Caco-2 (cell line): Measurements from ENCODE around the gene NFKB2. TPM values are rescaled to one million over a fixed set of nuclear protein-coding genes. Genes with fewer than 3 reads are reported as not detected.

ENCODE experiments used
- BruUV-seq: library from RNA; stranded (reverse); fragments of 400-500 nt; replicated peaks from 2 replicates; lab custom pipeline; 2021; lab: Mats Ljungman, UMichigan
- CTCF ChIA-PET: fragments of 300-600 bp; sonication (Branson Sonifier 250); formaldehyde crosslinking; loops from one replicate; lab custom pipeline; 2022; ENCODE audit warnings: antibody characterized with exemption; lab: Charles Lee
- POLR2A ChIA-PET: fragments of 300-600 bp; sonication (Branson Sonifier 250); formaldehyde crosslinking; loops from one replicate; lab custom pipeline; 2022; ENCODE audit warnings: antibody characterized with exemption; lab: Charles Lee
- DNase-seq, 2 experiments: peaks; one replicate each; pipeline versions ENCODE4 v3.0.0 to v3.0.0-alpha.2; 2020 to 2022
- H3K27me3 ChIP-seq: replicated peaks from 2 replicates; pipeline ENCODE4 v1.6.0; 2011; ENCODE audit warnings: low read length; ENCODE audit not compliant: control insufficient read depth, insufficient read depth
- H3K36me3 ChIP-seq: 2 replicates; pipeline ENCODE4 v1.5.1; 2011; ENCODE audit warnings: low read length; ENCODE audit not compliant: control insufficient read depth, insufficient read depth
- H3K4me1 ChIP-seq: fragments of 250-450 bp; sonication (Bioruptor Pico); 2 replicates; pipeline ENCODE4 v1.5.1; 2020; ENCODE audit warnings: mild to moderate bottlenecking
- H3K4me3 ChIP-seq: 2 replicates; pipeline ENCODE4 v1.5.1; 2011; ENCODE audit warnings: low read depth, mild to moderate bottlenecking, control low read depth, low read length
- H3K9me3 ChIP-seq: fragments of 250-450 bp; sonication (Bioruptor Pico); 2 replicates; pipeline ENCODE4 v1.5.1; 2020; ENCODE audit warnings: mild to moderate bottlenecking, moderate library complexity
- H3K27ac Mint-ChIP-seq: one replicate; pipeline ENCODE4 v1.8.0; 2022; ENCODE audit warnings: mixed read lengths; ENCODE audit not compliant: unreplicated experiment
- H3K27me3 Mint-ChIP-seq: one replicate; pipeline ENCODE4 v1.8.0; 2022; ENCODE audit warnings: mixed read lengths; ENCODE audit not compliant: insufficient read depth, unreplicated experiment
- H3K36me3 Mint-ChIP-seq: one replicate; pipeline ENCODE4 v1.8.0; 2022; ENCODE audit warnings: mild to moderate bottlenecking, mixed read lengths; ENCODE audit not compliant: insufficient read depth, unreplicated experiment
- H3K4me1 Mint-ChIP-seq: one replicate; pipeline ENCODE4 v1.8.0; 2022; ENCODE audit warnings: low read depth, mixed read lengths; ENCODE audit not compliant: unreplicated experiment
- H3K4me3 Mint-ChIP-seq: one replicate; pipeline ENCODE4 v1.8.0; 2022; ENCODE audit warnings: mild to moderate bottlenecking, moderate library complexity, mixed read lengths; ENCODE audit not compliant: unreplicated experiment
- H3K9me3 Mint-ChIP-seq: one replicate; pipeline ENCODE4 v1.8.0; 2022; ENCODE audit warnings: mixed read lengths; ENCODE audit not compliant: unreplicated experiment
- intact Hi-C: fragments of 100-400 bp; cut with micrococcal nuclease; formaldehyde crosslinking; loops from one replicate; pipeline ENCODE4 v1.10.0; 2022; ENCODE audit not compliant: unreplicated experiment
- total RNA-seq: library from RNA; stranded (reverse); gene quantifications from 2 replicates; pipeline ENCODE4 v1.2.3, GENCODE V29; 2022
- TF ChIP-seq, protein P1 (sequence below), 2 experiments: fragments of 200-600 bp in 1 of 2; IDR thresholded peaks; 1 replicate in 1 of 2; 2 replicates in 1 of 2; pipeline versions ENCODE4 v1.5.1 to v1.8.0; 2011 to 2022; ENCODE audit warnings: antibody characterized with exemption in 1 of 2, control low read depth in 1 of 2, inconsistent platforms in 1 of 2, low read depth in 1 of 2, low read length in 1 of 2, mild to moderate bottlenecking in 1 of 2, moderate library complexity in 1 of 2; ENCODE audit not compliant: insufficient read depth in 1 of 2, severe bottlenecking in 1 of 2, unreplicated experiment in 1 of 2

NFKB2 gene
- total RNA-seq, 1 experiment from 2014 or later = 36.5 TPM

DNA sequence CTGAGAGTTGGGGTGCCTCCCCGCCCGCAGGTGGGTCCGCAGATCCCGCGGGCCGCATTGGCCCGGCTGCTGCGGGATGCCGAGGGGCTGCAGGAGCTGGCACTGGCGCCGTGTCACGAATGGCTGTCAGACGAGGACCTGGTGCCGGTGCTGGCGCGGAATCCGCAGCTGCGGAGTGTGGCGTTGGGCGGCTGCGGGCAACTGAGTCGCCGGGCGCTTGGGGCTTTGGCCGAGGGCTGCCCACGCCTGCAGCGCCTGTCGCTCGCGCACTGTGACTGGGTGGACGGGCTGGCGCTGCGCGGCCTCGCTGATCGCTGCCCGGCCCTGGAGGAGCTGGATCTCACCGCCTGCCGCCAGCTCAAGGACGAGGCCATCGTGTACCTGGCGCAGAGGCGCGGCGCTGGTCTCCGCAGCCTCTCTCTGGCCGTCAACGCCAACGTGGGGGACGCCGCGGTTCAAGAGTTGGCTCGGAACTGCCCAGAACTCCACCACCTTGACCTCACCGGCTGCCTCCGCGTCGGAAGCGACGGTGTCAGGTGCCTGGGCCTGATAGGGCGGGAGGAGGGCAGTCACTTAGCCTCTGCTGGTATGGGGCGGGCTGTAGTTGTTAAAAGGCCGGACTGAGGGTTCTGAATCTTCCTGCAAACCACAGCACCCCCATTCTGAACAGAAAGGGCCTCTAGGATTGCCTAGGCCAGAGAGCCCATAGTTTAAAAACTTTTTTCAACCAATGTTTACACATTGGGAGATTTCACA, 26.4 kb downstream of the NFKB2 start:
- peak overlapping the region; percentile 97 for H3K27ac Mint-ChIP-seq
- TF ChIP-seq, protein P1, sequence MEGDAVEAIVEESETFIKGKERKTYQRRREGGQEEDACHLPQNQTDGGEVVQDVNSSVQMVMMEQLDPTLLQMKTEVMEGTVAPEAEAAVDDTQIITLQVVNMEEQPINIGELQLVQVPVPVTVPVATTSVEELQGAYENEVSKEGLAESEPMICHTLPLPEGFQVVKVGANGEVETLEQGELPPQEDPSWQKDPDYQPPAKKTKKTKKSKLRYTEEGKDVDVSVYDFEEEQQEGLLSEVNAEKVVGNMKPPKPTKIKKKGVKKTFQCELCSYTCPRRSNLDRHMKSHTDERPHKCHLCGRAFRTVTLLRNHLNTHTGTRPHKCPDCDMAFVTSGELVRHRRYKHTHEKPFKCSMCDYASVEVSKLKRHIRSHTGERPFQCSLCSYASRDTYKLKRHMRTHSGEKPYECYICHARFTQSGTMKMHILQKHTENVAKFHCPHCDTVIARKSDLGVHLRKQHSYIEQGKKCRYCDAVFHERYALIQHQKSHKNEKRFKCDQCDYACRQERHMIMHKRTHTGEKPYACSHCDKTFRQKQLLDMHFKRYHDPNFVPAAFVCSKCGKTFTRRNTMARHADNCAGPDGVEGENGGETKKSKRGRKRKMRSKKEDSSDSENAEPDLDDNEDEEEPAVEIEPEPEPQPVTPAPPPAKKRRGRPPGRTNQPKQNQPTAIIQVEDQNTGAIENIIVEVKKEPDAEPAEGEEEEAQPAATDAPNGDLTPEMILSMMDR (IDR thresholded peaks at IDR 0.05; ENCODE audit: insufficient read depth in 1 of 2, low read depth in 1 of 2, low read length in 1 of 2, severe bottlenecking in 1 of 2, unreplicated experiment in 1 of 2) = no peak
- intact Hi-C loops = loop anchor here (1.0 to 5.0 kb wide), 5 partner anchors 10 to 160 kb away; partner anchors contain the start of gene CUEDC2

DNA sequence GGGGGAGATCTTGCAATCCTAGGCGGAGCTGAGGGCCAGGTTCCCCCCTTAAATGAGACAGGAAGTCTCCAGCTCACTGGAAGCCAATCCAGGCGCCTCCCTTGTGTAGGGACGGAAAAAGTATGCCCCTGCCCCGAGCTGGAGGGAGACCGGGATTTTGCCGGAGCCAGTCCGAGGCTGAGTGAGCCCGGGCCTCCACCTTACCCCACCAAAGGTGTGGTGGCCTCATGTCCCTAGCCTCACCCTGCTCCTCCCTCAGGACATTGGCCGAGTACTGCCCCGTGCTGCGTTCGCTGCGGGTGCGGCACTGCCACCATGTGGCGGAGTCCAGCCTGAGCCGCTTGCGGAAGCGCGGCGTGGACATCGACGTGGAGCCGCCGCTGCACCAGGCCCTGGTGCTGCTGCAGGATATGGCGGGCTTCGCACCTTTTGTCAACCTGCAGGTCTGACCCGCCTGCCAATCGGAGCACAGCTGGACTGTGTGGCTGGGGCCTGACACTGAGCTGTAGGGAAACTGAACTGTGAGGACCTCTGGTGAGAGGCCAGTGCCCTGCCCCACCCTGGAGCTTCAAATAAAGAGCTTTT, 27.1 kb downstream of the NFKB2 start:
- intact Hi-C loops = loop anchor here (1.0 to 5.0 kb wide), 4 partner anchors 10 to 160 kb away; partner anchors contain the start of gene CUEDC2
- BruUV-seq = TSS peak; percentile 42
- Mint-ChIP-seq H3K27me3 (no peaks in the 10 kb centered on the region), H3K27ac (peak overlapping the region; percentile 97), H3K36me3 (peaks cover 33% of the 10 kb centered on the region), H3K9me3 (no peaks in the 10 kb centered on the region), H3K4me3 (peak overlapping the region; percentile 99), H3K4me1 (peaks cover 7% of the 10 kb centered on the region)
- peak; percentile 90 to 92 for DNase-seq
- Histone ChIP-seq H3K4me3 (peak overlapping the region; percentile 83), H3K9me3 (no peaks in the 10 kb centered on the region), H3K27me3 (no peaks in the 10 kb centered on the region), H3K4me1 (peaks cover 9% of the 10 kb centered on the region; the same call in 1 of the 2 replicates), H3K36me3 (0 out of 2 replicates have a peak, but pooled peaks cover 1% of the 10 kb centered on the region)
- ChIA-PET CTCF (interaction anchor here (0.7 to 5.3 kb wide), 15 partner anchors 10 to 253 kb away, joined by 3 to 37 read pairs (median 5); partner anchors contain the start of genes CUEDC2, ELOVL3 and NFKB2), POLR2A (interaction anchor here (0.6 to 2.7 kb wide), 3 partner anchors 10 to 28 kb away, joined by 3 to 20 read pairs (median 8); partner anchors contain the start of gene CUEDC2)
- TF ChIP-seq, protein P1 (IDR thresholded peaks at IDR 0.05; ENCODE audit: insufficient read depth in 1 of 2, low read depth in 1 of 2, low read length in 1 of 2, severe bottlenecking in 1 of 2, unreplicated experiment in 1 of 2) = peak; percentile 84 to 95

More for the DNA sequence above, 26.4 kb downstream of the NFKB2 start:
- Mint-ChIP-seq H3K4me3 (peak overlapping the region; percentile 99), H3K36me3 (peaks cover 33% of the 10 kb centered on the region), H3K27me3 (no peaks in the 10 kb centered on the region), H3K4me1 (peaks cover 7% of the 10 kb centered on the region), H3K9me3 (no peaks in the 10 kb centered on the region)
- peaks cover 9% of the 10 kb centered on the region; the same call in 1 of the 2 replicates for H3K4me1 ChIP-seq
- POLR2A ChIA-PET = interaction anchor here (0.6 to 2.7 kb wide), 3 partner anchors 10 to 57 kb away, joined by 3 to 20 read pairs (median 8); partner anchors contain the start of gene CUEDC2
- 0 out of 2 replicates have a peak, but pooled peaks cover 1% of the 10 kb centered on the region for H3K36me3 ChIP-seq
- no peaks in the 10 kb centered on the region for H3K27me3 ChIP-seq
- BruUV-seq = no TSS peak
- no peaks in the 10 kb centered on the region for H3K9me3 ChIP-seq
- CTCF ChIA-PET = interaction anchor here (0.9 to 5.3 kb wide), 14 partner anchors 10 to 252 kb away, joined by 3 to 37 read pairs (median 6); partner anchors contain the start of genes CUEDC2, ELOVL3 and NFKB2
- DNase-seq = peak in 1 of 2 experiments; percentile 54
- H3K4me3 ChIP-seq = peak overlapping the region; percentile 83
